Stomach smooth muscle (tissue), 2 donors: ENCODE data around the gene NKX3-2.

ENCODE experiments used
- H3K27ac ChIP-seq: one replicate; pipeline ENCODE4 v1.7.0; 2013; ENCODE audit warnings: mild to moderate bottlenecking, low read length, inconsistent platforms
- H3K27me3 ChIP-seq, 2 donors: one replicate each; pipeline ENCODE4 v1.7.0; 2013; ENCODE audit warnings: low read length in 2 of 2; ENCODE audit not compliant: insufficient read depth in 2 of 2, control insufficient read depth in 1 of 2
- H3K36me3 ChIP-seq, 2 donors: one replicate each; pipeline ENCODE4 v1.7.0; 2013; ENCODE audit warnings: low read length in 2 of 2; ENCODE audit not compliant: control insufficient read depth in 2 of 2, insufficient read depth in 2 of 2
- H3K4me1 ChIP-seq: one replicate; pipeline ENCODE4 v1.7.0; 2013; ENCODE audit warnings: low read length; ENCODE audit not compliant: control insufficient read depth, insufficient read depth
- H3K4me3 ChIP-seq, 2 donors: one replicate each; pipeline ENCODE4 v1.7.0; 2013; ENCODE audit warnings: low read length in 2 of 2
- H3K9ac ChIP-seq, 2 donors: one replicate each; pipeline ENCODE4 v1.7.0; 2013; ENCODE audit warnings: low read length in 2 of 2, mild to moderate bottlenecking in 1 of 2
- H3K9me3 ChIP-seq, 2 donors: one replicate each; pipeline ENCODE4 v1.7.0; 2013; ENCODE audit warnings: low read length in 2 of 2; ENCODE audit not compliant: control insufficient read depth in 2 of 2
- donor health status: healthy.
- donor health status: Pancreatic carcinoma.

NKX3-2 gene

DNA sequence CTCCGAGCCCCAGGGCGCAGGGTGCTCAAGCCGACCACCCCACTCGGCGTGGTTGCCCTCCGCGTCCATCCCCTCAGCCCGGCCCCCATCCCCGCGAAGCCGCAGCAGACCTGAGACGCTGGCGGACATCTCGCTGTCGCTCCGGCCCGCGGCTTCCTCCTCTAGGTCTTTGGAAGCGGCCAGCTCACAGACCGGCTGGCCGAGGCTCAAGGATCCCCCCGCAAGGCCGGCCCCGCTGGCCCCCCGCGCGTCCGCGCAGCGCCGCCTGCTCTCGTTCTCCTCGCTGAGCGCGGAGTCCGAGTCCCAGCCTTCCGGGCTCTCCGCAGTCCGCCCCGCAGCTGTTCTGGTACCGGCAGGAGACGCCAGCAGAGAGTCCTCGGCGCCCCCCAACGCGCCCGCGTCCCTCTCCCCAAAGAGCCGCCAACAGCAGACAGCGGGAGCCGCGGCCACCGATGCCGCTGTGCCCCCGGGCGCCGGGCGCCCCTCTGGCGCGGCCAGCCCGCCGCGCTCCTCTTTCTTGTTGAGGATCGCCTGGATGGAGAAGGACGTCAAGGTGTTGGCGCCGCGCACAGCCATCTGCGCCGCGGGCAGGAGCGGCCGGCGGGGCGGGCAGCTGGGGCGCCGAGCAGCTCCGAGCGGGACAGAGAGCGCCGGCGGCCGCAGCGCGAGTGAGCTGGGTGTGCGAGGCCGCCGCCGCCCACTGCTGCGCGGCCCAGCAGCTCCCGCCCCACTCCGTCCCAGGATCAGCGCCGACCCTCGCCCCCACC lies at the start of gene NKX3-2:
Gene NKX3-2, minus strand, starts transcription at position 670 of the 767 bp plus-strand sequence. Its CDS starts 94 bp downstream, at position 576.
- H3K9me3 ChIP-seq: no peaks in the 10 kb centered on the region
- peaks cover 0 to 16% of the 10 kb centered on the region in 2 donors for H3K27me3 ChIP-seq
- peaks cover 51% of the 10 kb centered on the region for H3K4me1 ChIP-seq
- peak within 1 kb of the TSS; percentile 83 to 84 for H3K9ac ChIP-seq
- H3K36me3 ChIP-seq: no peaks in the 10 kb centered on the region
- H3K4me3 ChIP-seq: peak within 1 kb of the TSS; percentile 83 to 89
- H3K27ac ChIP-seq: peak within 1 kb of the TSS; percentile 87

DNA sequence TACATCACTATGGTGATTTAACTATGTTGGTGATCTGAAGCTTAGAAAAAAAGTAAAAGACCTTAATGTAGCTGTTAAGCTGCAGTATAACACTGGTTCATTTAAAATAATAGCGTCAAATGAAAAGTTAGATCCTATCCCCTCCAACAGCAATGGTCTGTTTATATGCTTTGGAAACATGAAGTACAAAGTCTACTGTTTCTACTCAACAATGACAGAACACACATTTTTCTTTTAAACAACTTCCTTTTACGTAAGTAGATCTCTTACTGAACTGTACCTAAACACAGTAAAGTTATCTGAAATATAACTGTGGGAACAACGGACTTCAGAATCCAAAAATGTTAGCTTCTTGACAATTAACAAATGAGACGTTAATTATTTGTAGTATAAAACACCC lies 47.9 kb upstream of the NKX3-2 start:
- no peak overlapping the region for H3K9ac ChIP-seq
- peak overlapping the region; percentile 37 for H3K27ac ChIP-seq
- H3K27me3 ChIP-seq: no peaks in the 10 kb centered on the region
- peaks cover 24 to 28% of the 10 kb centered on the region in 2 donors for H3K36me3 ChIP-seq
- no peaks in the 10 kb centered on the region for H3K4me1 ChIP-seq
- no peaks in the 10 kb centered on the region for H3K9me3 ChIP-seq
- H3K4me3 ChIP-seq: peak overlapping the region; percentile 3 to 18

DNA sequence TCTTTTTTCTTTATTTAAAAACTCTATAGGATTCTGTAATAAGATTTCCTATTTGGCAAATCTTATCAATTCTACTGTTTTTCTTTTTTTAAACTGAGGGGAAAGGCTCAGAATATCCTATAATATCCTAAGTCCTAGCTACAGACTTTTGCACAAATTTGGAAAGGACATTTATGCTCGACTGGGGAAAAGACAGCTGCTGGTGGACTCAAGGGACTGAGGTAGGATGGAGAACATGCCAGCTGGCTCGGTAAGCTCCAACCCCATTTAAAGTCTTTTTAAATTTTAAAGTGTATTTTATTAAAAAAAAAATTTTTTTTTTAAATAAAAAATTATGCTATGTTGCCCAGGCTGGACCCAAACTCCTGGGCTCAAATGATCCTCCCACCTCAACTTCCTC lies 46.5 kb upstream of the NKX3-2 start:
- peaks cover 18 to 24% of the 10 kb centered on the region in 2 donors for H3K36me3 ChIP-seq
- H3K4me3 ChIP-seq: no peak overlapping the region
- H3K9me3 ChIP-seq: no peaks in the 10 kb centered on the region
- H3K4me1 ChIP-seq: no peaks in the 10 kb centered on the region
- H3K9ac ChIP-seq: no peak overlapping the region
- no peak overlapping the region for H3K27ac ChIP-seq
- H3K27me3 ChIP-seq: no peaks in the 10 kb centered on the region

DNA sequence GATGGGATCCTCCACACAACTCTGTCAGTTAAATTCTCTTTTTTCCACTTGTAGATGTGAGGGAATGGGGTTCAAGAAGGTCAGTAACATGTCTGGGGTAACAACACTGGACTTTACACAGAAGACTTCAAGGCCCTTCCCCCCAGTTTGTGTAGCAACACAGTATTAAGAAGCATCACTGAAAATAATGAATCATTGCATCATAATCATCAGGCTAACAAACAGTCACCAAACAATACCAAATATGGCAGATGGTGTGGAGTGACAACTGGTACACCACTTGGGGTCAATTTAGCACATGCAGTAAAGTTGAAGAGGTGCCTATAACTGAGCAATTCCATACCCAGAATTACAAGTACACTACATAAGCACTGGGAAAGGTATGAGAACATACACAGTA lies 44.6 kb upstream of the NKX3-2 start:
- H3K4me3 ChIP-seq: no peak overlapping the region
- peaks cover 18 to 32% of the 10 kb centered on the region in 2 donors for H3K36me3 ChIP-seq
- no peak overlapping the region for H3K9ac ChIP-seq
- no peaks in the 10 kb centered on the region for H3K9me3 ChIP-seq
- no peak overlapping the region for H3K27ac ChIP-seq
- H3K4me1 ChIP-seq: no peaks in the 10 kb centered on the region
- H3K27me3 ChIP-seq: no peaks in the 10 kb centered on the region

DNA sequence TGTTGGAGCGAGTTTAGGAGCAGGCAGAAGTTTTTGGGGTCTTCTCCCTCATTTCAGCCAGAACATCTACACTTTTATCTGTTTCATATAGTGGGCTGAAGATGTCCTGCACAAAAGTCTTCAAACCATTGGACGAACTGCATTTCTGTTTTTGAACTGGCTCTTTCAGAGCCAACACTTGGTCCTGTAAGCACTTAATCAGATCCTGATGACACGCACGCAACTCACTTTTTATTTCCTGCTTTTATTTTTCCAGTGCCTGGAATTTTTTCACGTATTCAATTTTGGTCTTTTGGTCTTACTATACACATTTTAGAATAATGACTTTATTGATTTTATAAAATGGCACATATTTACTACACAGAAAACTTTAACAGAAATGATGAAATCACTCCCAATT lies 40.2 kb upstream of the NKX3-2 start:
- no peaks in the 10 kb centered on the region for H3K4me1 ChIP-seq
- no peaks in the 10 kb centered on the region for H3K27me3 ChIP-seq
- no peak overlapping the region for H3K4me3 ChIP-seq
- peaks cover 40 to 49% of the 10 kb centered on the region in 2 donors for H3K36me3 ChIP-seq
- no peak overlapping the region for H3K9ac ChIP-seq
- H3K9me3 ChIP-seq: no peaks in the 10 kb centered on the region
- H3K27ac ChIP-seq: no peak overlapping the region

DNA sequence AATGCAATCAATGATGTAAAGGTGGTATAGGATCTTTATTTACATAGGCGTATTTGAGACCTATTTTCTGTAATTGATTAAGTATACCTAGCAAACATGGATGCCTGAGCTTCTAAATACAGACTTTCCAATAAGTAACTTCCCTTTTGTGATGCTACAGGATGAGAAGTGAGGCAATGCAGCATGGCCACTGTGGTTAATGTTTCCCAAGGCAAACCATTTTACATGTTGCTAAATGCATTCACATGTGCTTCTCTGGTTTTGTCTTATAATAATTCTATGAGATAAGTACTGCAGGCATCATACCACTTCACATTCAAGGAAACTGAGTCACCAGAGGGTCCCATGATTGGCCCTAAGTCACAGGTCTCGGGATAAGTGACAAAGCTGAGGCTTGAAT lies 35.7 kb upstream of the NKX3-2 start:
- Histone ChIP-seq H3K4me3 (no peak overlapping the region), H3K27ac (no peak overlapping the region), H3K4me1 (no peaks in the 10 kb centered on the region), H3K9ac (no peak overlapping the region), H3K9me3 (no peaks in the 10 kb centered on the region), H3K36me3 (peaks cover 42 to 49% of the 10 kb centered on the region in 2 donors), H3K27me3 (no peaks in the 10 kb centered on the region)

DNA sequence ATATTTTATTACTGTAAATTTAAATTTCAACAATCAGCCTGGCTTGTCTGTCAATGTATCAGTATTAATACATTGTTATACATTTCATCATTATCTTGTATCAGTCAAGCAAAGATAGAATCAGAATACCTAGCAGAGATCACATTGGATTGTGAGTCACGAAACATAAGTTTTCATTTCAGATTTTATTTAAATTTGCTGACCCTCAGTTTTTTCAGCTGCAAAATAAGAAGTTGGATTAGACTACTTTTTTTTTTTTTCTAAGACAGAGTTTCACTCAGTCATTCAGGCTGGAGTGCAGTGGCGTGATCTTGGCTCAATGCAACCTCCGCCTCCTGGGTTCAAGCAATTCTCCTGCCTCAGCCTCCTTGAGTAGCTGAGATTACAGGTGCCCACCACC lies 33.4 kb upstream of the NKX3-2 start:
- Histone ChIP-seq H3K36me3 (peaks cover 40 to 55% of the 10 kb centered on the region in 2 donors), H3K4me1 (no peaks in the 10 kb centered on the region), H3K9me3 (no peaks in the 10 kb centered on the region), H3K27ac (no peak overlapping the region), H3K9ac (no peak overlapping the region), H3K27me3 (no peaks in the 10 kb centered on the region), H3K4me3 (no peak overlapping the region)

DNA sequence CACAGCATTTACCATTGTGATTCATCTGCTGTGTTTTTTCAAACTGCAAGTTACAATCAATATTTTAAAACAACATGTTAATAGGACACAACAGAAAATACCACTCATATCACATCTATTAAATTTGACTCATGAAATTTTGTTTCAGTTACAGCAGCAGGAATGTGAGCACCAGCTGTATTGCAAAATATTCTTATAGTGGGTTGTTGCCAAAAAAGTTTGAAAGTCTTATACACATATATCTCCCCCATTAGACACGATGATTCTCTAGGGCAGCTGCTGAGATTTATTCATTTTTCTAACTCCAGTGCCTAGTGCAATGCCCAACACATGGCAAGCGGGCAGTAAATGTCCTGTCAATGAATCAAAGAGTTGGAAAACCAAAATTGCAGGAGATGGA lies 26.6 kb upstream of the NKX3-2 start:
- no peak overlapping the region for H3K9ac ChIP-seq
- H3K27me3 ChIP-seq: no peaks in the 10 kb centered on the region
- peaks cover 34 to 44% of the 10 kb centered on the region in 2 donors for H3K36me3 ChIP-seq
- H3K4me1 ChIP-seq: no peaks in the 10 kb centered on the region
- no peak overlapping the region for H3K4me3 ChIP-seq
- no peak overlapping the region for H3K27ac ChIP-seq
- no peaks in the 10 kb centered on the region for H3K9me3 ChIP-seq

DNA sequence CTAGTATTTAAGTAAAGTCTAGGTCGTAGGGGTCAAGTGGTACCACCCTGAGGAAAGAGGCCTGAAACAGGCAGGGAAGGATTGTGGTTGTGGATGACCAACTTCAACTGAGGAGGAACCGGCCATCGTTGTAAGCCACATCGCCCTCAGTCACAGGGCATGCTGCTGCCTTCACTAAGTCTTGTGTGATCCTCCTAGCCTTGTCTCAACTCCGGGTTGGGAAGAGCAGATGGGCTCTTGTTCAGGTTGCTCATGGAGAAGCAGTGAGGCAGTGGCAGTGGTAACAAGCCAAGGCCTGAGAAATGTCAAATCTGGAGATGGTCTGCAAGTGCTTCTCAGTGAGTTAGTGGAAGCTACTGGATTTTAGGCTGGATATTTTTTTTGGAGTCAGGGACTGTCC lies 22.8 kb upstream of the NKX3-2 start:
- no peak overlapping the region for H3K4me3 ChIP-seq
- no peaks in the 10 kb centered on the region for H3K27me3 ChIP-seq
- peaks cover 19 to 29% of the 10 kb centered on the region in 2 donors for H3K36me3 ChIP-seq
- no peak overlapping the region for H3K9ac ChIP-seq
- no peaks in the 10 kb centered on the region for H3K4me1 ChIP-seq
- H3K27ac ChIP-seq: no peak overlapping the region
- no peaks in the 10 kb centered on the region for H3K9me3 ChIP-seq

DNA sequence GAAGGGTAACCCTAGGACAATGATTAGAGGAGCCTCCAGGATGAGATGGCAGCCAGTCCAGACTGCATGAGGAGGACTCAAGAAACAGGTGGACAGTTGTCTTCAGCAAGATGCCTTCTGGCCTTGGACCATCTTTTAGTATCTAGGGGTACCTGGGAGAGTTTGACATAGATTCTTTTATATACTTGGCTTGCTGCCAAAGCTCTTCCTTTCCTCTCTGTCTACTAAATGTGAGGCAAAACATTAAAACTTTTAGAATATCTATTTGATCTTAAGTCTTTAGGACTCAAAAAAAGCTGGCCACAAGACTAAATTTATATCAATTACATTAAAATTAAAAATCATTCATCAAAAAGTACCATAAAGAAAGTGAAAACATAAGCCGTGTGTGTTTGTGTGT lies 18.6 kb upstream of the NKX3-2 start:
- Histone ChIP-seq H3K9ac (no peak overlapping the region), H3K36me3 (peaks cover 0 to 4% of the 10 kb centered on the region in 2 donors), H3K9me3 (no peaks in the 10 kb centered on the region), H3K4me3 (no peak overlapping the region), H3K4me1 (no peaks in the 10 kb centered on the region), H3K27ac (no peak overlapping the region), H3K27me3 (no peaks in the 10 kb centered on the region)

DNA sequence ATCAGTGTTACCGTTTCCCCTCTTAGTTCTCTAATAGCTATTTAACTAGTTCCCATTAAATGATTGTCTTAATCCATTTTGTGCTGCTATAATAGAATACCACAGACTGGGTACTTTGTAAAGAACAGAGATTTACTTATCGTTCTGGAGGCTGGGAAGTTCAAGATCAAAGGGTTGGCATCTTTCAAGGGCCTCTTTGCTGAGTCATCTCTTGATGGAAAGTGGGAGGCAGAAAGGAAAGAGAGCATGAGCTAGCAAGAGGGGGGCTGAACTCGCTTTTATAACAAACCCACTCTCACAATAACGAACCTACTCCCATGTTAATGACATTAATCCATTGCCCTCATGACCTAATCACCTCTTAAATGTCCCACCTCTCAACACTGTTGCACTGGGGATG lies 17.4 kb upstream of the NKX3-2 start:
- no peaks in the 10 kb centered on the region for H3K4me1 ChIP-seq
- H3K9me3 ChIP-seq: no peaks in the 10 kb centered on the region
- no peak overlapping the region for H3K9ac ChIP-seq
- H3K27ac ChIP-seq: no peak overlapping the region
- H3K36me3 ChIP-seq: no peaks in the 10 kb centered on the region
- no peaks in the 10 kb centered on the region for H3K27me3 ChIP-seq
- H3K4me3 ChIP-seq: no peak overlapping the region
